Right atrium auricular region (tissue), 2 donors: ENCODE data around the gene KIF23. TPM values are rescaled to one million over a fixed set of nuclear protein-coding genes. Genes with fewer than 3 reads are reported as not detected.
A peak's percentile ranks its signal among the peaks of the same experiment; 100 is the strongest.

Experiments
- DNase-seq: peaks from one replicate; pipeline ENCODE4 v3.0.0-alpha.2; 2019; ENCODE audit warnings: low spot score
- H3K27ac ChIP-seq, 2 donors: fragments of 200-600 bp; sonication (generic); 1 replicate in 1 of 2; 2 replicates in 1 of 2; pipeline ENCODE4 v1.5.1; 2016 to 2019
- H3K27me3 ChIP-seq, 2 donors: fragments of 200-600 bp; sonication (generic); one replicate each; pipeline versions ENCODE4 v1.5.1 to v1.6.0; 2017 to 2019
- H3K36me3 ChIP-seq: fragments of 200-600 bp; sonication (generic); one replicate; pipeline ENCODE4 v1.5.1; 2016
- H3K4me1 ChIP-seq, 2 donors: fragments of 200-600 bp; sonication (generic); one replicate each; pipeline versions ENCODE4 v1.5.1 to v1.6.0; 2017 to 2019
- H3K4me3 ChIP-seq, 2 donors: fragments of 200-600 bp; sonication (generic); 1 replicate in 1 of 2; 2 replicates in 1 of 2; pipeline ENCODE4 v1.5.1; 2017 to 2019; ENCODE audit warnings: mild to moderate bottlenecking in 1 of 2, moderate library complexity in 1 of 2
- H3K9me3 ChIP-seq, 2 donors: fragments of 200-600 bp; sonication (generic); one replicate each; pipeline ENCODE4 v1.5.1; 2019
- total RNA-seq, 2 donors: library from RNA; depleted of rRNA; stranded (reverse); fragments of >200 nt; gene quantifications; one replicate each; pipeline ENCODE4 v1.1.0, GENCODE V29; 2016
- TF ChIP-seq, protein P1 (sequence below), 2 donors: fragments of 200-600 bp; sonication (generic); IDR thresholded peaks; one replicate each; pipeline ENCODE4 v1.5.1; 2019; ENCODE audit warnings: antibody characterized with exemption in 2 of 2

KIF23 gene
- total RNA-seq, 2 donors from 2014 or later = 1.3 to 3.6 TPM

DNA sequence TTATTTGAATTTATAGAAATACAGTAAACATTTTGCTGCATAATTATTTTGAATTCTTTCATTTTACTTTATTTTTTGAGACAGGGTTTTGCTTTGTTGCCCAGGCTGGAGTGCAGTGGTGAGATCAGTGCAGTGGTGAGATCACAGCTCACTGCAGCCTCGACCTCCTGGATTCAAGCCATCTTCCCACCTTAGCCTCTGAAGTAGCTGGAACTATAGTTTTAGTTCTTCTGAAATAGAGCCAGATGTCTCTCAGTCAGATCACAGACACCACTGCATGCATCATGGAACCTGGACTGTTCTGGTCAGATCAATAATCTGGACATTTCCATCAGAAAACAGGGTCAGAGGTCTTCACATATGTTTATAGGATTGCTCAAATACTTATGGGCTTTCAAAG lies 46.3 kb downstream of the KIF23 start:
- H3K9me3 ChIP-seq = no peaks in the 10 kb centered on the region
- H3K36me3 ChIP-seq = peaks cover 25% of the 10 kb centered on the region
- TF ChIP-seq, protein P1, sequence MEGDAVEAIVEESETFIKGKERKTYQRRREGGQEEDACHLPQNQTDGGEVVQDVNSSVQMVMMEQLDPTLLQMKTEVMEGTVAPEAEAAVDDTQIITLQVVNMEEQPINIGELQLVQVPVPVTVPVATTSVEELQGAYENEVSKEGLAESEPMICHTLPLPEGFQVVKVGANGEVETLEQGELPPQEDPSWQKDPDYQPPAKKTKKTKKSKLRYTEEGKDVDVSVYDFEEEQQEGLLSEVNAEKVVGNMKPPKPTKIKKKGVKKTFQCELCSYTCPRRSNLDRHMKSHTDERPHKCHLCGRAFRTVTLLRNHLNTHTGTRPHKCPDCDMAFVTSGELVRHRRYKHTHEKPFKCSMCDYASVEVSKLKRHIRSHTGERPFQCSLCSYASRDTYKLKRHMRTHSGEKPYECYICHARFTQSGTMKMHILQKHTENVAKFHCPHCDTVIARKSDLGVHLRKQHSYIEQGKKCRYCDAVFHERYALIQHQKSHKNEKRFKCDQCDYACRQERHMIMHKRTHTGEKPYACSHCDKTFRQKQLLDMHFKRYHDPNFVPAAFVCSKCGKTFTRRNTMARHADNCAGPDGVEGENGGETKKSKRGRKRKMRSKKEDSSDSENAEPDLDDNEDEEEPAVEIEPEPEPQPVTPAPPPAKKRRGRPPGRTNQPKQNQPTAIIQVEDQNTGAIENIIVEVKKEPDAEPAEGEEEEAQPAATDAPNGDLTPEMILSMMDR (IDR thresholded peaks at IDR 0.05) = no peak
- H3K27ac ChIP-seq = no peak overlapping the region
- no peak for DNase-seq
- no peak overlapping the region for H3K4me3 ChIP-seq
- H3K27me3 ChIP-seq = no peaks in the 10 kb centered on the region
- peaks cover 0 to 34% of the 10 kb centered on the region in 2 donors for H3K4me1 ChIP-seq

DNA sequence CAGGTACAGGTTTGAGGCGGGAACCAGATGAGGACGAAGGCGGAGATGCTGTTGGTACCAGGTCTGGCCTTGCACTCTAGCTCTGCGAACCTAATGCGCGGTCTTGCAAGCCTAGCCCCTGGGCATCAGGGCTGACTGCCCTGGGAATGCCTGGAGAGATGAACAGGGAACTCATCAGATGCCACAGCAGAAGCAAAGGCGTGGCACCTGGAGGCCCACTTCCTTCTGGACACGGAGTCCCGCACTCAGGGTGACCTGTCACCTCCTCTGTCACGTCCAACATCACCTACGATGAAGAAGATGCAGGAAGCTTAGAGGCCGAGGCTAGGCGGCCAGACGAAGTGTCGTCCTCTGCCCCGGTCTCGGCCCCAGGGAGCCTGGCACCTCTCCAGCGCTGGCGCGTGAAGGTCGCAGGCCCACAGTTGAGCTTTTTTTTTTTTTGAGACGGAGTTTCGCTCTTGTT lies 47.9 kb downstream of the KIF23 start:
- H3K27ac ChIP-seq = peak overlapping the region; percentile 87 to 94
- H3K4me3 ChIP-seq = peak overlapping the region; percentile 44 to 61
- H3K27me3 ChIP-seq = no peaks in the 10 kb centered on the region
- H3K9me3 ChIP-seq = no peaks in the 10 kb centered on the region
- TF ChIP-seq, protein P1 (IDR thresholded peaks at IDR 0.05) = no peak
- peaks cover 0 to 29% of the 10 kb centered on the region in 2 donors for H3K4me1 ChIP-seq
- peaks cover 9% of the 10 kb centered on the region for H3K36me3 ChIP-seq
- DNase-seq = no peak

DNA sequence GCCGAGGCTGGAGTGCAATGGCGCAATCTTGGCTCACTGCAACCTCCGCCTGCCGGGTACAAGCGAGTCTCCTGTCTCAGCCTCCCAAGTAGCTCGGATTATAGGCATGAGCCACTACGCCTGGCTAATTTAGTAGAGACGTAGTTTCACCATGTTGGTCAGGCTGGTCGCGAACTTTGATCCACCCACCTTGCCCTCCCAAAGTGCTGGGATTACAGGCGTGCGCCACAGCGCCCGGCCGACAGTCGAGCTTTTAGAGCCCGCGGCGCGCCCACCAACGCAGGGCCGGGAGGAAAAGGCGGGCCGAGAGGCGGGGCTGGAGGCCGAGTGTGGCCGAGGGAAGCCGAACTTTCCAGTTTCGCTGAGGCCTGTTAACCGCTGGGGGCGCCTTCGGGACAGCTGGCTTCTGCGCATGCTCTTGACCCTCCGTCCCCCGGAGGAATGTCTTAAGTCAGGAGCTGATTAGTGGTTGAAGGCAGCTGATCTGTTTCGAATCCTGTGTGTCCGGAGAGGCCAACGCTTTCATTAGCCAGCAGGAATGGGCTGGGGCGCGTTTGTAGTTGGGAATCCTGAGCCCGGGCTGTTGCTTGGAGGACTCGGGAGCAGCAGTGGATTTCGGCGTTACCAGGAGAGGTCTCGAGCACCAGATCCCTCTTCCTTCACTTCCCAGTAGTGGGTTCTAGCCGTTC lies 48.5 kb downstream of the KIF23 start:
- Histone ChIP-seq H3K27me3 (no peaks in the 10 kb centered on the region), H3K4me3 (peak overlapping the region; percentile 44 to 61), H3K27ac (peak overlapping the region; percentile 87 to 94), H3K9me3 (no peaks in the 10 kb centered on the region), H3K36me3 (peaks cover 3% of the 10 kb centered on the region), H3K4me1 (peaks cover 0 to 23% of the 10 kb centered on the region in 2 donors)
- TF ChIP-seq, protein P1 (IDR thresholded peaks at IDR 0.05) = peak; percentile 83 to 89
- peak; percentile 98 for DNase-seq

DNA sequence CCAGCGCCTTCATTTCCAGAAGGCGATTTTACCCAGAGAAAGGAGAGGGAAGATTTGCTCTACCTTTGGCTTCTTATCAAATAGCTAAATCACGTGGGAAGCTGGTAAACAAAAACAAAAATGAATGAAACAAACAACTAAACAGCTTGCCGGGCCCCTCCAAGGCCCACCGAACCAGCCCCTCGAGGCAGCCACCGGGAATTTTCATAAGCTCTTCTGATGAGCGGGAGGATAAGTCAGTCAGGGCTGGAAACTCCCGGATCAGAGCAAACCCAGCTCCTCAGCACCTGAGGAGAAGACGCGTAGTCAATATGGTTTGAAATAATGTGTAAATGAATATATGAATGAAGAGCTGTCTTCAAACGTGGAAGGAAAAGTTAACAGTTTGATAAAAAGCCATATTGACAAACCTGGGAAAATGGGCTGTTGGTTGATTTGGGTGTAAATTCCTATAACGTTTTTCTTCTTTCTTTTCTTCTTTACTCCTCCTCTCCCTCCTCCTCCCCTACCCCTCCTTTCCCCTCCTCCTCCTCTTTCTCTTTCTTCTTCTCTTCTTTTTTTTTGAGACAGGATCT lies 49.1 kb downstream of the KIF23 start:
- Histone ChIP-seq H3K27me3 (no peaks in the 10 kb centered on the region), H3K4me3 (peak overlapping the region; percentile 44 to 61), H3K9me3 (no peaks in the 10 kb centered on the region), H3K4me1 (peaks cover 0 to 23% of the 10 kb centered on the region in 2 donors), H3K36me3 (no peaks in the 10 kb centered on the region), H3K27ac (peak overlapping the region; percentile 87 to 94)
- TF ChIP-seq, protein P1 (IDR thresholded peaks at IDR 0.05) = no peak
- no peak for DNase-seq

DNA sequence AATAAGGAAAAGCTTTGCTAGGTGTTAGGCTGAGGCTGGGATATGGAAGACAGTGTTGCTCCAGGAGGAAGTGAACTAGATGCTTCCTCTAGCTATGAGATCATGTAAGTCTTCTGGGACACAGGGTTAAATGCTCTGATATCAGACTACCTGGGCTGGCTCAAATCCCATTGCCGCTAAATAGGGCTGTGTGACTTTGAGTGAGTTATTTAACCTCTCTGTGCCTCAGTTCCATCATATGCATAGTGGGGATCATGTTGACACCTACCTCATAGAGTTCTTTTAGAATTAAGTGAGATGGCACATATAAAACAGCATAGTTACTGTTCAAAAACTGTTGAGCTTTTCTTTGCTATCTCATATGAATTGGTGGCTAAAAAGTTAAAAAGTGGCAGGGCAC lies 51.1 kb downstream of the KIF23 start:
- TF ChIP-seq, protein P1 (IDR thresholded peaks at IDR 0.05) = no peak
- no peaks in the 10 kb centered on the region for H3K9me3 ChIP-seq
- peaks cover 0 to 23% of the 10 kb centered on the region in 2 donors for H3K4me1 ChIP-seq
- no peak overlapping the region for H3K27ac ChIP-seq
- H3K27me3 ChIP-seq = no peaks in the 10 kb centered on the region
- no peak for DNase-seq
- no peak overlapping the region for H3K4me3 ChIP-seq
- H3K36me3 ChIP-seq = no peaks in the 10 kb centered on the region
